SK-N-SH (cell line): ENCODE data around the gene GMPR. TPM values are rescaled to one million over a fixed set of nuclear protein-coding genes. Genes with fewer than 3 reads are reported as not detected.

Experiments
- CTCF ChIA-PET: fragments of 300-600, 350-600 bp; formaldehyde crosslinking; extraction: SDS; loops from one replicate; lab custom pipeline; 2021; lab: Yijun Ruan, JAX
- POLR2A ChIA-PET: fragments of 350-600 bp; sonication (Branson Sonifier 250); formaldehyde crosslinking; extraction: SDS; loops from one replicate; lab custom pipeline; 2020; ENCODE audit warnings: antibody characterized with exemption, inconsistent platforms; lab: Yijun Ruan, JAX
- DNase-seq: peaks from one replicate; pipeline ENCODE4 v3.0.0; 2012
- H2AFZ ChIP-seq: fragments of 200-600 bp; sonication (generic); 2 replicates; pipeline ENCODE4 v1.8.1; 2016; ENCODE audit warnings: antibody characterized with exemption, mild to moderate bottlenecking, low read depth
- H3F3A ChIP-seq: fragments of 200-600 bp; sonication (generic); replicated peaks from 2 replicates; pipeline ENCODE3; 2016; ENCODE audit warnings: antibody characterized with exemption, mild to moderate bottlenecking; ENCODE audit not compliant: insufficient read depth
- H3K27ac ChIP-seq, 2 experiments: fragments of 200-500 bp in 1 of 2; fragments of 200-600 bp in 1 of 2; sonication (Bioruptor generic) in 1 of 2; sonication (generic), shearing (Covaris generic) in 1 of 2; 2 replicates each; pipeline versions ENCODE4 v1.5.1 to v1.6.1; 2014 to 2016; ENCODE audit warnings: low read depth in 2 of 2, inconsistent platforms in 1 of 2, low read length in 1 of 2, mild to moderate bottlenecking in 1 of 2, mixed read lengths in 1 of 2
- H3K27me3 ChIP-seq: fragments of 200-600 bp; sonication (generic), shearing (Covaris generic); 2 replicates; pipeline ENCODE4 v1.6.1; 2016; ENCODE audit warnings: mixed run types; ENCODE audit not compliant: insufficient read depth
- H3K36me3 ChIP-seq, 2 experiments: fragments of 200-500 bp in 1 of 2; fragments of 200-600 bp in 1 of 2; sonication (Bioruptor generic) in 1 of 2; sonication (generic) in 1 of 2; replicated peaks in 1 of 2; 2 replicates each; pipeline versions ENCODE3 to v1.5.1; 2014 to 2016; ENCODE audit warnings: low read length in 1 of 2, mild to moderate bottlenecking in 1 of 2; ENCODE audit not compliant: insufficient read depth in 2 of 2, control insufficient read depth in 1 of 2
- H3K4me1 ChIP-seq, 2 experiments: fragments of 200-500 bp in 1 of 2; fragments of 200-600 bp in 1 of 2; sonication (Bioruptor generic) in 1 of 2; sonication (generic), shearing (Covaris generic) in 1 of 2; 2 replicates each; pipeline versions ENCODE4 v1.5.1 to v1.6.1; 2014 to 2016; ENCODE audit warnings: low read depth in 1 of 2, low read length in 1 of 2, mixed run types in 1 of 2; ENCODE audit not compliant: insufficient read depth in 2 of 2, control insufficient read depth in 1 of 2
- H3K4me2 ChIP-seq: fragments of 200-600 bp; sonication (generic), shearing (Covaris generic); 2 replicates; pipeline ENCODE4 v1.6.1; 2017; ENCODE audit warnings: mixed run types
- H3K4me3 ChIP-seq, 2 experiments: fragments of 200-500 bp in 1 of 2; fragments of 200-600 bp in 1 of 2; sonication (Bioruptor generic) in 1 of 2; sonication (generic), shearing (Covaris generic) in 1 of 2; 2 replicates each; pipeline versions ENCODE4 v1.5.1 to v1.8.1; 2014 to 2016; ENCODE audit warnings: low read depth in 2 of 2, inconsistent platforms in 1 of 2, low read length in 1 of 2, mild to moderate bottlenecking in 1 of 2, mixed read lengths in 1 of 2, moderate library complexity in 1 of 2
- H3K79me2 ChIP-seq: fragments of 200-600 bp; sonication (generic); 2 replicates; pipeline ENCODE4 v1.8.1; 2017; ENCODE audit warnings: mild to moderate bottlenecking; ENCODE audit not compliant: insufficient read depth
- H3K9ac ChIP-seq: fragments of 200-600 bp; sonication (generic); 2 replicates; pipeline ENCODE4 v1.6.1; 2017; ENCODE audit warnings: mixed run types
- H3K9me2 ChIP-seq: fragments of 200-600 bp; sonication (generic); 2 replicates; pipeline ENCODE4 v1.6.1; 2017; ENCODE audit warnings: mixed run types
- H3K9me3 ChIP-seq: fragments of 200-600 bp; sonication (generic); 2 replicates; pipeline ENCODE4 v1.6.1; 2017; ENCODE audit warnings: mixed run types, mild to moderate bottlenecking, moderate library complexity
- H4K20me1 ChIP-seq: fragments of 200-600 bp; sonication (generic); 2 replicates; pipeline ENCODE4 v1.6.1; 2017; ENCODE audit warnings: mild to moderate bottlenecking, mixed run types; ENCODE audit not compliant: insufficient read depth
- CHD2 ChIP-seq: fragments of 150-350 bp; IDR thresholded peaks from 2 replicates; pipeline ENCODE4 v1.6.1; 2018; ENCODE audit warnings: low read length; ENCODE audit not compliant: partially characterized antibody
- FOSL2 ChIP-seq: IDR thresholded peaks from 2 replicates; pipeline ENCODE4 v1.4.0; 2012; ENCODE audit warnings: low read depth, mild to moderate bottlenecking, moderate library complexity, borderline replicate concordance
- FOXJ3 ChIP-seq: sonication (generic); formaldehyde crosslinking; IDR thresholded peaks from 2 replicates; pipeline ENCODE4 v1.5.1; 2020; ENCODE audit warnings: mild to moderate bottlenecking, missing genetic modification reagents
- FOXM1 ChIP-seq: IDR thresholded peaks from 2 replicates; pipeline ENCODE4 v1.4.0; 2012; ENCODE audit warnings: low read depth, mild to moderate bottlenecking
- GABPA ChIP-seq: IDR thresholded peaks from 2 replicates; pipeline ENCODE4 v1.4.0; 2012; ENCODE audit warnings: low read depth, mild to moderate bottlenecking
- GATA2 ChIP-seq: sonication (generic); formaldehyde crosslinking; IDR thresholded peaks from 2 replicates; pipeline ENCODE4 v1.5.0; 2020; ENCODE audit warnings: mild to moderate bottlenecking, missing genetic modification reagents
- MEF2A ChIP-seq: IDR thresholded peaks from 2 replicates; pipeline ENCODE4 v1.4.0; 2012; ENCODE audit warnings: low read depth, borderline replicate concordance
- RXRA ChIP-seq: IDR thresholded peaks from 2 replicates; pipeline ENCODE4 v1.4.0; 2012; ENCODE audit warnings: low read depth, mild to moderate bottlenecking, borderline replicate concordance
- SIN3A ChIP-seq: IDR thresholded peaks from 2 replicates; pipeline ENCODE4 v1.6.1; 2012; ENCODE audit warnings: low read depth, mild to moderate bottlenecking, low read length, moderate library complexity, borderline replicate concordance
- TAF1 ChIP-seq: IDR thresholded peaks from 2 replicates; pipeline ENCODE4 v1.6.1; 2012; ENCODE audit warnings: low read depth, mild to moderate bottlenecking, low read length, moderate library complexity, borderline replicate concordance
- WGBS: methylation state at CpG from one replicate; pipeline ENCODE4 v1.1.6; 2017; ENCODE audit warnings: low lambda C conversion rate; 5-methylcytosine and 5-hydroxymethylcytosine counted together
- polyA plus RNA-seq, 3 experiments: library from polyadenylated mRNA; depleted of rRNA; stranded (reverse); fragments of >200 nt; gene quantifications; 2 replicates each; pipeline ENCODE4 v1.2.3, GENCODE V29; 2012
- TF ChIP-seq, protein P1 (sequence below): IDR thresholded peaks from 2 replicates; pipeline ENCODE4 v1.4.0; 2012; ENCODE audit warnings: low read depth, borderline replicate concordance
- TF ChIP-seq, protein P2 (sequence below): IDR thresholded peaks from 2 replicates; pipeline ENCODE4 v1.6.1; 2012; ENCODE audit warnings: mild to moderate bottlenecking, low read depth, low read length, moderate library complexity

Gene GMPR
- polyA plus RNA-seq, 1 of the 3 experiments (the other 2 are of a cell fraction), result 21.0 TPM

DNA sequence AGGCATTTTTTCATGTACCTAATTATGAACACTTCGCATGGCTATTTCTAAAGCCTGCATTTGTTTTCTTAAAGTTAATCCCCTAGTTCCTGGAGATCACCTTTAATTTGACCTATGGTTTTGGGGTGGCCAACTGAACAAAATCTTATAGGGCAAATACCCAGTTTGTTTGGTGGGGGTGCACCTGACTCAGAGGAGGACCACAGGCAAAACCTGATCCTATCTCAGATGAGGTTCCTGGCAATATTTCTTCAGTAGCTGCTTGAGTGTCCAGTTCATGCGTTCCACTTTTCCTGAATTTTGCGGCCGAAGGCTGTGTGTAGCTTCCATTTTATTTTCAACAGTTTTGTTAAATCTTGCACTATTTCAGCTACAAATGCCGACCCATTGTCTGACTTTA lies 10.3 kb upstream of the GMPR start:
- 94% methylated on average over 5 of the region's 5 CpGs for WGBS
- H2AFZ ChIP-seq, result no peak overlapping the region
- TF ChIP-seq GATA2 (CRISPR knock-in tag) (no peak), FOSL2 (no peak), FOXJ3 (CRISPR knock-in tag) (no peak), TAF1 (no peak), FOXM1 (no peak), MEF2A (no peak), SIN3A (no peak), GABPA (no peak), CHD2 (no peak), RXRA (no peak)
- TF ChIP-seq, protein P1, sequence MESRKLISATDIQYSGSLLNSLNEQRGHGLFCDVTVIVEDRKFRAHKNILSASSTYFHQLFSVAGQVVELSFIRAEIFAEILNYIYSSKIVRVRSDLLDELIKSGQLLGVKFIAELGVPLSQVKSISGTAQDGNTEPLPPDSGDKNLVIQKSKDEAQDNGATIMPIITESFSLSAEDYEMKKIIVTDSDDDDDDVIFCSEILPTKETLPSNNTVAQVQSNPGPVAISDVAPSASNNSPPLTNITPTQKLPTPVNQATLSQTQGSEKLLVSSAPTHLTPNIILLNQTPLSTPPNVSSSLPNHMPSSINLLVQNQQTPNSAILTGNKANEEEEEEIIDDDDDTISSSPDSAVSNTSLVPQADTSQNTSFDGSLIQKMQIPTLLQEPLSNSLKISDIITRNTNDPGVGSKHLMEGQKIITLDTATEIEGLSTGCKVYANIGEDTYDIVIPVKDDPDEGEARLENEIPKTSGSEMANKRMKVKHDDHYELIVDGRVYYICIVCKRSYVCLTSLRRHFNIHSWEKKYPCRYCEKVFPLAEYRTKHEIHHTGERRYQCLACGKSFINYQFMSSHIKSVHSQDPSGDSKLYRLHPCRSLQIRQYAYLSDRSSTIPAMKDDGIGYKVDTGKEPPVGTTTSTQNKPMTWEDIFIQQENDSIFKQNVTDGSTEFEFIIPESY, result no peak
- TF ChIP-seq, protein P2, sequence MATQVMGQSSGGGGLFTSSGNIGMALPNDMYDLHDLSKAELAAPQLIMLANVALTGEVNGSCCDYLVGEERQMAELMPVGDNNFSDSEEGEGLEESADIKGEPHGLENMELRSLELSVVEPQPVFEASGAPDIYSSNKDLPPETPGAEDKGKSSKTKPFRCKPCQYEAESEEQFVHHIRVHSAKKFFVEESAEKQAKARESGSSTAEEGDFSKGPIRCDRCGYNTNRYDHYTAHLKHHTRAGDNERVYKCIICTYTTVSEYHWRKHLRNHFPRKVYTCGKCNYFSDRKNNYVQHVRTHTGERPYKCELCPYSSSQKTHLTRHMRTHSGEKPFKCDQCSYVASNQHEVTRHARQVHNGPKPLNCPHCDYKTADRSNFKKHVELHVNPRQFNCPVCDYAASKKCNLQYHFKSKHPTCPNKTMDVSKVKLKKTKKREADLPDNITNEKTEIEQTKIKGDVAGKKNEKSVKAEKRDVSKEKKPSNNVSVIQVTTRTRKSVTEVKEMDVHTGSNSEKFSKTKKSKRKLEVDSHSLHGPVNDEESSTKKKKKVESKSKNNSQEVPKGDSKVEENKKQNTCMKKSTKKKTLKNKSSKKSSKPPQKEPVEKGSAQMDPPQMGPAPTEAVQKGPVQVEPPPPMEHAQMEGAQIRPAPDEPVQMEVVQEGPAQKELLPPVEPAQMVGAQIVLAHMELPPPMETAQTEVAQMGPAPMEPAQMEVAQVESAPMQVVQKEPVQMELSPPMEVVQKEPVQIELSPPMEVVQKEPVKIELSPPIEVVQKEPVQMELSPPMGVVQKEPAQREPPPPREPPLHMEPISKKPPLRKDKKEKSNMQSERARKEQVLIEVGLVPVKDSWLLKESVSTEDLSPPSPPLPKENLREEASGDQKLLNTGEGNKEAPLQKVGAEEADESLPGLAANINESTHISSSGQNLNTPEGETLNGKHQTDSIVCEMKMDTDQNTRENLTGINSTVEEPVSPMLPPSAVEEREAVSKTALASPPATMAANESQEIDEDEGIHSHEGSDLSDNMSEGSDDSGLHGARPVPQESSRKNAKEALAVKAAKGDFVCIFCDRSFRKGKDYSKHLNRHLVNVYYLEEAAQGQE, result no peak
- no peaks in the 10 kb centered on the region for H3K9me3 ChIP-seq
- H3K4me1 ChIP-seq, result peaks cover 0 to 10% of the 10 kb centered on the region in 2 experiments; a peak in 1 of 4 replicates
- H3K4me3 ChIP-seq, result no peak overlapping the region
- no peaks in the 10 kb centered on the region for H3K9me2 ChIP-seq
- no peak overlapping the region for H3K4me2 ChIP-seq
- no peak overlapping the region for H3K9ac ChIP-seq
- no peak overlapping the region for H3K27ac ChIP-seq
- no peaks in the 10 kb centered on the region for H3K36me3 ChIP-seq
- no peaks in the 10 kb centered on the region for H3F3A ChIP-seq
- H3K79me2 ChIP-seq, result no peaks in the 10 kb centered on the region
- H3K27me3 ChIP-seq, result no peaks in the 10 kb centered on the region; the same call in 1 of the 2 replicates
- ChIA-PET CTCF (no interaction called here), POLR2A (no interaction called here)
- H4K20me1 ChIP-seq, result no peaks in the 10 kb centered on the region
- no peak for DNase-seq
